Measurements from ENCODE around the gene UBE2V1. TPM values are rescaled to one million over a fixed set of nuclear protein-coding genes. Genes with fewer than 3 reads are reported as not detected.

UBE2V1 gene
- total RNA-seq, 1 experiment from 2014 or later, result 119 TPM

DNA sequence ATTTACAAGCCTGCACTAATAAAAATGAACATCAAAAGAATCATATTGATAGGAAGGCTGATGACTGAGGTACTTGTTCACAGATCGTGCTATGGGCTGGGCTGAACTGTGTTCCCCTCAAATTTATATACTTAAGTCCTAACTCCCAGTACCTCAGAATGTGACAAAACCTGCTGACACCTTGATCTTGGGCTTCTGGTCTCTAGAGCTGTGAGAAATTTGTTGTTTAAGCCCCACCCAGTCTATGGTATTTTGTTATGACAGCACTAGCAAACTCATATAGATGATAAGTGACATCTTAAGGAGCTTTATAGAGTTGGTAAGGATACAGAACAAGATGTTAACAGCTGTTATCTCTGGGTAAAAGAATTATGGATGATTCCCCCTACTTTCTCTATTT is 13.8 kb downstream of the UBE2V1 start:
- DNase-seq, result no peak
- no peaks in the 10 kb centered on the region for H3F3A ChIP-seq (ENCODE audit: low read length, unreplicated experiment)
- TF ChIP-seq EZH2phosphoT487 (IDR thresholded peaks at IDR 0.05; ENCODE audit: borderline replicate concordance, low read length) (no peak), EZH2 (IDR thresholded peaks at IDR 0.05; ENCODE audit: low read length, unreplicated experiment) (no peak)
- TF ChIP-seq, protein P1, sequence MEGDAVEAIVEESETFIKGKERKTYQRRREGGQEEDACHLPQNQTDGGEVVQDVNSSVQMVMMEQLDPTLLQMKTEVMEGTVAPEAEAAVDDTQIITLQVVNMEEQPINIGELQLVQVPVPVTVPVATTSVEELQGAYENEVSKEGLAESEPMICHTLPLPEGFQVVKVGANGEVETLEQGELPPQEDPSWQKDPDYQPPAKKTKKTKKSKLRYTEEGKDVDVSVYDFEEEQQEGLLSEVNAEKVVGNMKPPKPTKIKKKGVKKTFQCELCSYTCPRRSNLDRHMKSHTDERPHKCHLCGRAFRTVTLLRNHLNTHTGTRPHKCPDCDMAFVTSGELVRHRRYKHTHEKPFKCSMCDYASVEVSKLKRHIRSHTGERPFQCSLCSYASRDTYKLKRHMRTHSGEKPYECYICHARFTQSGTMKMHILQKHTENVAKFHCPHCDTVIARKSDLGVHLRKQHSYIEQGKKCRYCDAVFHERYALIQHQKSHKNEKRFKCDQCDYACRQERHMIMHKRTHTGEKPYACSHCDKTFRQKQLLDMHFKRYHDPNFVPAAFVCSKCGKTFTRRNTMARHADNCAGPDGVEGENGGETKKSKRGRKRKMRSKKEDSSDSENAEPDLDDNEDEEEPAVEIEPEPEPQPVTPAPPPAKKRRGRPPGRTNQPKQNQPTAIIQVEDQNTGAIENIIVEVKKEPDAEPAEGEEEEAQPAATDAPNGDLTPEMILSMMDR (conservative IDR thresholded peaks at IDR 0.05; ENCODE audit: low read depth, low read length), result no peak
- H3K27me3 ChIP-seq (ENCODE audit: low read length), result no peaks in the 10 kb centered on the region
- POLR2A ChIA-PET (ENCODE audit: unreplicated experiment), result no interaction called here
- H3K4me1 ChIP-seq (ENCODE audit: insufficient read depth, low read length), result peaks cover 14% of the 10 kb centered on the region
- no peak overlapping the region for H2AFZ ChIP-seq (ENCODE audit: low read length)
- H3K9ac ChIP-seq (ENCODE audit: low read length), result no peak overlapping the region
- no peaks in the 10 kb centered on the region for H3K9me2 ChIP-seq (replicated peaks; ENCODE audit: low read length)
- ATAC-seq, result no peak
- no peak overlapping the region for H3K27ac ChIP-seq (ENCODE audit: low read length)
- CTCF ChIA-PET, result no interaction called here
- no peaks in the 10 kb centered on the region for H3K9me3 ChIP-seq (ENCODE audit: low read length)
- no peak overlapping the region for H3K4me3 ChIP-seq (ENCODE audit: low read length)
- no peak overlapping the region for H3K4me2 ChIP-seq (ENCODE audit: low read length)
- H3K36me3 ChIP-seq (ENCODE audit: low read depth, low read length), result peaks cover 62% of the 10 kb centered on the region
- intact Hi-C loops (cut with micrococcal nuclease), result no loop called here
- H4K20me1 ChIP-seq (ENCODE audit: low read length), result peaks cover 67% of the 10 kb centered on the region
- no TSS peak for BruUV-seq (replicated peaks)
- H3K79me2 ChIP-seq (ENCODE audit: low read length), result peaks cover 98% of the 10 kb centered on the region

DNA sequence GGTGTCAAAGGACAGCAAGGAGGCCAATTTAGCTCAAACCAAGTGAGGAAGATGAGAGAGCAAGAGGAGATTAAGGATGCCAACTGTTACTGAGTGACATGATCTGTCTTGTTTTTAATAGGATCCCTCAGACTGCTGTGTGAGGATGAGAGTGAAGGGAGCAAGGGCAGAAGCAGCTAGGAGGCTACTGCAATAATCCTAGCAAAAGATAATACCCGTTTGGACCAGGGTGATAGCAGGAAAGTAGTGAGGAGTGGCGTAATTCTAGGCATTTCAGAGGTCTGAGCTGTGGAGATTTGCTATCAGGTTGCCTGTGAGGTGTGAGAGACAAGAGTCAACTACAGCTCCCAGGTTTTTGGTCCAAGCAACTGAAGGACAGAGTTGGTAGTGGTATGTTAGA is 14.7 kb downstream of the UBE2V1 start:
- H3K27ac ChIP-seq (ENCODE audit: low read length), result no peak overlapping the region
- no peaks in the 10 kb centered on the region for H3K9me3 ChIP-seq (ENCODE audit: low read length)
- no peaks in the 10 kb centered on the region for H3F3A ChIP-seq (ENCODE audit: low read length, unreplicated experiment)
- ATAC-seq, result no peak
- peaks cover 7% of the 10 kb centered on the region for H3K4me1 ChIP-seq (ENCODE audit: insufficient read depth, low read length)
- peaks cover 64% of the 10 kb centered on the region for H3K36me3 ChIP-seq (ENCODE audit: low read depth, low read length)
- DNase-seq, result no peak
- ChIA-PET POLR2A (ENCODE audit: unreplicated experiment) (no interaction called here), CTCF (no interaction called here)
- H4K20me1 ChIP-seq (ENCODE audit: low read length), result peaks cover 67% of the 10 kb centered on the region
- H3K4me3 ChIP-seq (ENCODE audit: low read length), result no peak overlapping the region
- BruUV-seq (replicated peaks), result no TSS peak
- intact Hi-C loops (cut with micrococcal nuclease), result no loop called here
- H3K79me2 ChIP-seq (ENCODE audit: low read length), result peaks cover 93% of the 10 kb centered on the region
- no peak overlapping the region for H3K9ac ChIP-seq (ENCODE audit: low read length)
- no peak overlapping the region for H3K4me2 ChIP-seq (ENCODE audit: low read length)
- H3K27me3 ChIP-seq (ENCODE audit: low read length), result no peaks in the 10 kb centered on the region
- H2AFZ ChIP-seq (ENCODE audit: low read length), result no peak overlapping the region
- H3K9me2 ChIP-seq (replicated peaks; ENCODE audit: low read length), result no peaks in the 10 kb centered on the region
- TF ChIP-seq EZH2 (IDR thresholded peaks at IDR 0.05; ENCODE audit: low read length, unreplicated experiment), result no peak
- TF ChIP-seq EZH2phosphoT487 (IDR thresholded peaks at IDR 0.05; ENCODE audit: borderline replicate concordance, low read length), result no peak
- TF ChIP-seq, protein P1 (conservative IDR thresholded peaks at IDR 0.05; ENCODE audit: low read depth, low read length), result no peak

DNA sequence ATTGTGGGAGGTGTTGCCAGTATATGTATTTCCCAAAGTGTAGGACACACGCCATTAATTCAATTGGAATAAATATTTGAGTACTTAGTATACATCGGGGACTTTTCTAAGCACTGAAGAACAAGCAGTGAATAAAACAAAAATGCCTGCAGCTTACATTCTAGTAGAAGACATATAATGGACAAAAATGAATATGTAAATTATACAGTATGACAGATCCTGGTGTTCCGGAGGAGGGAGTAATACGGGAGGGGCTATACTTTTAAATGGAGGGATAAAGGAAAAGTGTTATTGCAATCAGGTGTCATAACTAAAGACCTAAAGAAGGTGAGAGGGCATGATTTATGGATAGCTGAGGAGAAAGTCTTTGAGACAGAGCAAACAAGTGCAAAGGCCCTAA is 15.1 kb downstream of the UBE2V1 start:
- BruUV-seq (replicated peaks), result no TSS peak
- H3K36me3 ChIP-seq (ENCODE audit: low read depth, low read length), result peaks cover 68% of the 10 kb centered on the region

More for the DNA sequence above, 15.1 kb downstream of the UBE2V1 start:
- peaks cover 93% of the 10 kb centered on the region for H3K79me2 ChIP-seq (ENCODE audit: low read length)
- ATAC-seq, result no peak
- H3K9me3 ChIP-seq (ENCODE audit: low read length), result no peaks in the 10 kb centered on the region
- H2AFZ ChIP-seq (ENCODE audit: low read length), result no peak overlapping the region
- H3K4me3 ChIP-seq (ENCODE audit: low read length), result no peak overlapping the region
- ChIA-PET POLR2A (ENCODE audit: unreplicated experiment) (no interaction called here), CTCF (no interaction called here)
- TF ChIP-seq, protein P1 (conservative IDR thresholded peaks at IDR 0.05; ENCODE audit: low read depth, low read length), result no peak
- no peak for TF ChIP-seq EZH2phosphoT487 (IDR thresholded peaks at IDR 0.05; ENCODE audit: borderline replicate concordance, low read length)
- no peak for TF ChIP-seq EZH2 (IDR thresholded peaks at IDR 0.05; ENCODE audit: low read length, unreplicated experiment)
- H3K4me1 ChIP-seq (ENCODE audit: insufficient read depth, low read length), result peaks cover 3% of the 10 kb centered on the region
- no peaks in the 10 kb centered on the region for H3K27me3 ChIP-seq (ENCODE audit: low read length)
- no peak overlapping the region for H3K4me2 ChIP-seq (ENCODE audit: low read length)
- no peak for DNase-seq
- intact Hi-C loops (cut with micrococcal nuclease), result no loop called here
- no peak overlapping the region for H3K27ac ChIP-seq (ENCODE audit: low read length)
- no peak overlapping the region for H3K9ac ChIP-seq (ENCODE audit: low read length)
- H3K9me2 ChIP-seq (replicated peaks; ENCODE audit: low read length), result no peaks in the 10 kb centered on the region
- peaks cover 67% of the 10 kb centered on the region for H4K20me1 ChIP-seq (ENCODE audit: low read length)
- H3F3A ChIP-seq (ENCODE audit: low read length, unreplicated experiment), result no peaks in the 10 kb centered on the region
